ENCODE results near the gene SLC34A3. TPM values are rescaled to one million over a fixed set of nuclear protein-coding genes. Genes with fewer than 3 reads are reported as not detected.

Gene SLC34A3
- total RNA-seq, 4 donors from 2014 or later, result 0.33 TPM; not detected in 3

DNA sequence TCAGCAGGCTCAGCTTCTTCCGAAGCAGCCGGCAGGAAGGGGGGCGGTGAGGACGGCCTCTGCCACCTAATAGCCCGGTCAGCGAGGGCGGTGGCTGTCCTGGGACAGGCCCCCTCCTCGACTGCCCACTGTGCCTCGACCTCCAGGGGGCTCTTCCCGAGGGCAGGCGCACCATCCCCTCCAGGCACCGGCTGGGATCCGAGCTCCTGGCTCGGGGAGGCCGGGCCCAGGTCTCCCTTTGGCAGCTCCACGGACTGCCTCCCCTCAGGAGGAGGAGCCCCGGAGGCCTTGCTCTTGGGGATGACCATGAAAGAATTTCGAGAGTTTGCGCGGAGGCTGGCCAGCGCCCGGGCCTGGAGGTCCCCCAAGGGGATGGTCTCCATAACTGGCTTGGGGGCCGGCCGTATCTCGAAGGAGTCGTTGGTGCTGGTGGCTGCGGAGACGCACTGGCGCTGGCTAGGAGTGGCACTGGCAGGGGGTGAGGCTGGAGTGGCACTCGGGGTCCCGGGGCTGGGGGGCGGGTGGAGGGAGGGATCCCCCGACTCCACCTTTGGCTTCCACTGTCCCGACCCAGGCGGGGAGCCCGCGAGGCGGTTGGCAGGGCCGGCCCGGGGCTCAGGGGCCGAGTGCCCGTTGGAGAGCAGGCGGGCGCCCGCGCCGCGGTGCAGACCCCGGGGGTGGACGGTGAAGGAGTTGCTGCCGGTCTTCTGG lies 31.1 kb upstream of the SLC34A3 start:
- no peak overlapping the region for H3K27ac ChIP-seq
- peaks cover 31 to 57% of the 10 kb centered on the region in 2 donors for H3K4me1 ChIP-seq
- H3K9me3 ChIP-seq, result no peaks in the 10 kb centered on the region
- H3K36me3 ChIP-seq, result no peaks in the 10 kb centered on the region
- TF ChIP-seq POLR2A (IDR thresholded peaks at IDR 0.05), result no peak
- TF ChIP-seq, protein P1, sequence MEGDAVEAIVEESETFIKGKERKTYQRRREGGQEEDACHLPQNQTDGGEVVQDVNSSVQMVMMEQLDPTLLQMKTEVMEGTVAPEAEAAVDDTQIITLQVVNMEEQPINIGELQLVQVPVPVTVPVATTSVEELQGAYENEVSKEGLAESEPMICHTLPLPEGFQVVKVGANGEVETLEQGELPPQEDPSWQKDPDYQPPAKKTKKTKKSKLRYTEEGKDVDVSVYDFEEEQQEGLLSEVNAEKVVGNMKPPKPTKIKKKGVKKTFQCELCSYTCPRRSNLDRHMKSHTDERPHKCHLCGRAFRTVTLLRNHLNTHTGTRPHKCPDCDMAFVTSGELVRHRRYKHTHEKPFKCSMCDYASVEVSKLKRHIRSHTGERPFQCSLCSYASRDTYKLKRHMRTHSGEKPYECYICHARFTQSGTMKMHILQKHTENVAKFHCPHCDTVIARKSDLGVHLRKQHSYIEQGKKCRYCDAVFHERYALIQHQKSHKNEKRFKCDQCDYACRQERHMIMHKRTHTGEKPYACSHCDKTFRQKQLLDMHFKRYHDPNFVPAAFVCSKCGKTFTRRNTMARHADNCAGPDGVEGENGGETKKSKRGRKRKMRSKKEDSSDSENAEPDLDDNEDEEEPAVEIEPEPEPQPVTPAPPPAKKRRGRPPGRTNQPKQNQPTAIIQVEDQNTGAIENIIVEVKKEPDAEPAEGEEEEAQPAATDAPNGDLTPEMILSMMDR (IDR thresholded peaks at IDR 0.05), result no peak
- intact Hi-C loops (cut with DNase I), result no loop called here
- peak in 1 of 2 donors; percentile 28 for DNase-seq
- H3K4me3 ChIP-seq (replicated peaks in 1 of 3), result peak overlapping the region in 1 of 3 donors; percentile 34
- no peaks in the 10 kb centered on the region for H3K27me3 ChIP-seq
- WGBS, 2 donors, result 35 to 40% methylated on average over 7 to 13 of the region's 51 CpGs

DNA sequence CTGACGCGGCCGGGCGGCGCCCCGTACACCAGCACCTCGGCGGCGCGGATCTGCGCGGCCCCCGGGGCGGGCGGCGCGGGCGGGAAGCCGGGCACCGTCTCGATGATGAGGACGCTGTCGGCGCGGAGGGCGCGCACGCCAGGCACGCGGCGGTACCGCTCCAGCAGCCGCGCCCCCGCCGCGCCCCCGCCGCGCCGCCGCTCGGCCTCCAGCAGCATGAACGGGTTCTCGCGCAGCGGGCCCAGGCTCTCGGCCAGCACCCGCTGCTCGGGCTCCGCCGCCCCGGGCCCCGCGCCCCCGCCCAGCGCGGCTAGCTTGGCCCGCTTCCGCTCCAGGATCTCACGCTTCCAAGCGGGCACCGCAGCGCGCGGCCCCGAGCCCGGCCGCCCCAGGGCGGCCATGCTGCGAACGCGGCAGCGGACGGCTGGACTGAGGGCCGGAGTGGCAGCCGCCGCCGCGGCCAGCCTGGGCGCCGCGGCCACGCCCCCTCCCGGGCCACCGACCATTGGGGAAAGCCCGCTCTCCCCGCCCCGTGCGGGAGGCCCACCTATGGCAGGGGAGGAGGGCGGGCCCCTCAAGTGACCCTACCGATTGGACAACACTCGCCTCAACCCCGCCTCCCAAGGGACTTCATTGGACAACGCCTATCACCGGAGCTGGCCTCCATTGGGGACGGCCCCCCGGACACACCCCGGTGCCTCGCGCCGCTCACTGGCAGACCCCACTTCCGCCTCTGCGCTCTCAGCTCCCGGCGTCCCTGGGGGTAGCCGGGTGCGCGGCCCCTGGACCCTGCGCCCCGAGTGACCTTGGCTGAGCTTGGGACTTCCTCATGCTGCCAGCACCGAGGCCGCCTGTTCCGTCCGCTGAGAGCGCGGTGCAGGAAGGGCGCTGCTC lies 30.1 kb upstream of the SLC34A3 start, which contains the start of gene TPRN:
Gene TPRN (minus strand): TSS at position 431 of the 894 bp plus-strand sequence. CDS start 30 bp downstream, at position 401.
- intact Hi-C loops (cut with DNase I), result no loop called here
- Histone ChIP-seq H3K4me3 (replicated peaks in 1 of 3) (peak within 1 kb of the TSS; percentile 11 to 57 (median 57)), H3K4me1 (peaks cover 35 to 60% of the 10 kb centered on the region in 2 donors), H3K9me3 (no peaks in the 10 kb centered on the region), H3K27me3 (no peaks in the 10 kb centered on the region), H3K36me3 (no peaks in the 10 kb centered on the region), H3K27ac (peak within 1 kb of the TSS; percentile 30 to 71 (median 52))
- TF ChIP-seq, protein P1 (IDR thresholded peaks at IDR 0.05), result peak in 1 of 6 experiments; percentile 7
- TF ChIP-seq POLR2A (IDR thresholded peaks at IDR 0.05), result peak; percentile 56 to 94
- 0 to 2% methylated on average over 1 to 10 of the region's 118 CpGs for WGBS, 2 donors
- peak; percentile 100 for DNase-seq

DNA sequence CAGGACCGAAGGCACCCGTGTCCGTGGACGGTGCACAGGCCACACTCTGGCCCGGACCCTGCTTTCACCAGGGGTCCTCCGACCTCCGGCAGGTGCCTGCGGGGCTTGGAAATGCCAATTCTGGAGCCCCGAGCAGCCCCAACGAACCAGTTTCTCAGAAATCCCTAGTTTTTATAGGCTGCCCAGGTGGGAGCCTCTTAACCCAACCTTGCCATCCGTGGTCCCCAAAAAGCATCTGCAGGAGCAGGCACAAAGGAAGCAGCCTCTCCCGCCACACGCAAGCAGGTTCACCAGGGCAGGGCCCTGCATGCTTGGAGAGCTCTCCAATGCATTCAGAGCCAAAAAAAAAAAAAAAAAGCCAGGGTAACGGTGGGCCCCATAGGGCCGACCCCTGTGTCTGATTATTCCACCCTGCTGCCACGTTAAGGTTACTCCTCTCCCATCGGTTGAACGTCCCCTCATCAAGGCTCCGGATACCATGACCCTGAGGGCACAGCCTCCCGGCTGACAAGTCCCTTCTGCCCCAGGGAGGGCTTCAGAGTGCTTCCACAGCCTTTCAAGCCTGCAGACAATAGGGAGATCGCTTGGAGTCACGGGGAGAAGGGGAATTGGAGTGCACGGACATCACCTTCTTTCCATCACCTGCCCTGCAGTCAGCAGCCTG lies 29.4 kb upstream of the SLC34A3 start:
- no peaks in the 10 kb centered on the region for H3K36me3 ChIP-seq
- no peak for DNase-seq
- H3K9me3 ChIP-seq, result no peaks in the 10 kb centered on the region
- peaks cover 42 to 66% of the 10 kb centered on the region in 2 donors for H3K4me1 ChIP-seq
- H3K27me3 ChIP-seq, result no peaks in the 10 kb centered on the region
- peak overlapping the region; percentile 30 to 71 (median 52) for H3K27ac ChIP-seq
- TF ChIP-seq, protein P1 (IDR thresholded peaks at IDR 0.05), result no peak
- no peak for TF ChIP-seq POLR2A (IDR thresholded peaks at IDR 0.05)
- WGBS, 2 donors, result 21 to 32% methylated on average over 14 to 17 of the region's 23 CpGs
- intact Hi-C loops (cut with DNase I), result no loop called here
- H3K4me3 ChIP-seq (replicated peaks in 1 of 3), result peak overlapping the region; percentile 11 to 57 (median 57)

DNA sequence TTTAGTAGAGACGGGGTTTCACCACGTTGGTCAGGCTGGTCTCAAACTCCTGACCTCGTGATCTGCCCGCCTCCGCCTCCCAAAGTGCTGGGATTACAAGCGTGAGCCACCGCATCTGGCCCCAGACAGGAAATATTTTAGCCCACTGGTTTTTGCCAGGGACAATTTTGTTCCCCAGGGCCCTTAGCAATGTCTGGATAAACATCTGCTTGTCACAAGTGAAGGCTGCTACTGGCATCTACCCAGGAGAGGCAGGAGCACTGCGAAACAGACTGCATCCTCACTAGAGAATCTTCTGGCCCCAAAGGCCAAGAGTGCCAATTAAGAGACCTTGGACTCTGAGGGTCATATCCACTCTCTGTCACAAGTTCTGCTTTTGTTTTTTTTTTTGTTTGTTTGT lies 27.7 kb upstream of the SLC34A3 start:
- intact Hi-C loops (cut with DNase I), result no loop called here
- peaks cover 47 to 66% of the 10 kb centered on the region in 2 donors for H3K4me1 ChIP-seq
- H3K27ac ChIP-seq, result no peak overlapping the region
- H3K27me3 ChIP-seq, result no peaks in the 10 kb centered on the region
- H3K9me3 ChIP-seq, result no peaks in the 10 kb centered on the region
- no peak for DNase-seq
- TF ChIP-seq, protein P1 (IDR thresholded peaks at IDR 0.05), result no peak
- TF ChIP-seq POLR2A (IDR thresholded peaks at IDR 0.05), result no peak
- H3K36me3 ChIP-seq, result no peaks in the 10 kb centered on the region
- 79 to 95% methylated on average over 7 to 8 of the region's 8 CpGs for whole genome bisulfite sequencing, 2 donors
- H3K4me3 ChIP-seq (replicated peaks in 1 of 3), result no peak overlapping the region

Measured in thyroid gland (tissue), 4 donors.